Ishikawa (cell line): ENCODE measurements around the gene MMS19.

Source experiments
- CEBPB ChIP-seq: IDR thresholded peaks from 2 replicates; pipeline ENCODE4 v1.6.1; 2012
- CREB1 ChIP-seq: IDR thresholded peaks from 2 replicates; pipeline ENCODE4 v1.6.1; 2012; ENCODE audit warnings: low read depth
- EGR1 ChIP-seq: IDR thresholded peaks from 2 replicates; pipeline ENCODE4 v1.6.1; 2012
- EP300 ChIP-seq: IDR thresholded peaks from 2 replicates; pipeline ENCODE4 v1.6.1; 2012; ENCODE audit warnings: borderline replicate concordance
- FOXM1 ChIP-seq: IDR thresholded peaks from 2 replicates; pipeline ENCODE4 v1.6.1; 2012; ENCODE audit warnings: low read depth, borderline replicate concordance
- MAX ChIP-seq: IDR thresholded peaks from 2 replicates; pipeline ENCODE4 v1.6.1; 2012
- NFIC ChIP-seq: IDR thresholded peaks from 2 replicates; pipeline ENCODE4 v1.6.1; 2012
- RAD21 ChIP-seq: IDR thresholded peaks from 2 replicates; pipeline ENCODE4 v1.6.1; 2012; ENCODE audit warnings: low read depth
- REST ChIP-seq: IDR thresholded peaks from 2 replicates; pipeline ENCODE4 v1.6.1; 2012; ENCODE audit warnings: low read depth, mild to moderate bottlenecking
- TAF1 ChIP-seq: IDR thresholded peaks from 2 replicates; pipeline ENCODE4 v1.6.1; 2012; ENCODE audit warnings: low read depth, mild to moderate bottlenecking
- TCF12 ChIP-seq: IDR thresholded peaks from 2 replicates; pipeline ENCODE4 v1.6.1; 2012; ENCODE audit warnings: low read depth
- TEAD4 ChIP-seq: IDR thresholded peaks from 2 replicates; pipeline ENCODE4 v1.6.1; 2012
- USF1 ChIP-seq: IDR thresholded peaks from 2 replicates; pipeline ENCODE4 v1.6.1; 2012
- YY1 ChIP-seq: IDR thresholded peaks from 2 replicates; pipeline ENCODE4 v1.6.1; 2012; ENCODE audit warnings: low read depth
- ZBTB7A ChIP-seq: IDR thresholded peaks from 2 replicates; pipeline ENCODE4 v1.6.1; 2012; ENCODE audit warnings: low read depth

The MMS19 gene

GRCh38 chr10:97482381-97482780, 15.8 kb downstream of the MMS19 start:
- TF ChIP-seq TCF12 (no peak), TEAD4 (no peak), NFIC (no peak)

- TF ChIP-seq EP300 (no peak), ZBTB7A (no peak), MAX (no peak), RAD21 (no peak), CREB1 (no peak), TAF1 (no peak), TEAD4 (no peak), EGR1 (no peak), TCF12 (no peak)
Observed at GRCh38 chr10:97481071-97481470, 17.2 kb downstream of the MMS19 start.

GRCh38 chr10:97479939-97480338, 18.3 kb downstream of the MMS19 start:
- no peak for TF ChIP-seq NFIC
- TF ChIP-seq EGR1: peak; percentile 31; the same call in 1 of the 2 replicates
- TF ChIP-seq TAF1: no peak
- TF ChIP-seq FOXM1: no peak
- no peak for TF ChIP-seq USF1
- TF ChIP-seq CREB1: no peak
- TF ChIP-seq RAD21: no peak
- TF ChIP-seq CEBPB: no peak
- TF ChIP-seq TCF12: no peak
- TF ChIP-seq ZBTB7A: no peak
- TF ChIP-seq YY1: peak; percentile 94
- peak; percentile 95 for TF ChIP-seq MAX
- no peak for TF ChIP-seq REST
- TF ChIP-seq TEAD4: 0 out of 2 replicates have a peak, but pooled peaks have one; percentile 22
- no peak for TF ChIP-seq EP300

- TF ChIP-seq NFIC (no peak), ZBTB7A (no peak), TEAD4 (no peak), EGR1 (no peak), CREB1 (no peak), TCF12 (no peak), YY1 (no peak), REST (no peak), USF1 (no peak), EP300 (no peak), TAF1 (no peak), RAD21 (no peak), CEBPB (no peak), MAX (no peak), FOXM1 (no peak)
Observed at GRCh38 chr10:97475936-97476594, 22.2 kb downstream of the MMS19 start.

- no peak for TF ChIP-seq RAD21
- TF ChIP-seq MAX: no peak
- no peak for TF ChIP-seq USF1
- no peak for TF ChIP-seq CEBPB
Observed at GRCh38 chr10:97474918-97475317, 23.3 kb downstream of the MMS19 start.
